ENCODE data around the gene TMCC1.

Gene TMCC1

GRCh38 chr3:129617381-129618185, 275.9 kb downstream of the TMCC1 start:
- no peak for TF ChIP-seq CTCF (conservative IDR thresholded peaks at IDR 0.05; ENCODE audit: low read depth)
- POLR2A ChIA-PET (ENCODE audit: low non-redundant PET): interaction anchor here (0.6 kb wide), 1 partner anchor 13 kb away, joined by 4 read pairs; no protein-coding TSS in a partner anchor
- CTCF ChIA-PET: interaction anchor here (0.6 kb wide), 1 partner anchor 89 kb away, joined by 4 read pairs; no protein-coding TSS in a partner anchor
- no peak overlapping the region for H3K27ac ChIP-seq
- no peak for DNase-seq (ENCODE audit: low spot score)

- CTCF ChIA-PET: no interaction called here
Observed at GRCh38 chr3:129616713-129617112, 276.8 kb downstream of the TMCC1 start.

GRCh38 chr3:129616291-129616690, 277.2 kb downstream of the TMCC1 start:
- ChIA-PET CTCF (interaction anchor here (0.7 kb wide), 1 partner anchor 90 kb away, joined by 4 read pairs; no protein-coding TSS in a partner anchor), POLR2A (ENCODE audit: low non-redundant PET) (no interaction called here)
- no peak for TF ChIP-seq CTCF (conservative IDR thresholded peaks at IDR 0.05; ENCODE audit: low read depth)
- H3K27ac ChIP-seq: no peak overlapping the region
- DNase-seq (ENCODE audit: low spot score): no peak

More at GRCh38 chr3:129616713-129617112, 276.8 kb downstream of the TMCC1 start:
- POLR2A ChIA-PET (ENCODE audit: low non-redundant PET): no interaction called here
- H3K27ac ChIP-seq: no peak overlapping the region
- TF ChIP-seq CTCF (conservative IDR thresholded peaks at IDR 0.05; ENCODE audit: low read depth): no peak
- no peak for DNase-seq (ENCODE audit: low spot score)

- TF ChIP-seq CTCF (conservative IDR thresholded peaks at IDR 0.05; ENCODE audit: low read depth): no peak
- ChIA-PET POLR2A (ENCODE audit: low non-redundant PET) (no interaction called here), CTCF (interaction anchor here (0.7 kb wide), 1 partner anchor 89 kb away, joined by 4 read pairs; no protein-coding TSS in a partner anchor)
- no peak for DNase-seq (ENCODE audit: low spot score)
- H3K27ac ChIP-seq: no peak overlapping the region
Observed at GRCh38 chr3:129615751-129616281, 277.7 kb downstream of the TMCC1 start.

- TF ChIP-seq CTCF (conservative IDR thresholded peaks at IDR 0.05; ENCODE audit: low read depth): no peak
- CTCF ChIA-PET: no interaction called here
Observed at GRCh38 chr3:129614927-129615363, 278.6 kb downstream of the TMCC1 start.

GRCh38 chr3:129614435-129614834, 279.1 kb downstream of the TMCC1 start:
- TF ChIP-seq CTCF (conservative IDR thresholded peaks at IDR 0.05; ENCODE audit: low read depth): no peak
- DNase-seq (ENCODE audit: low spot score): no peak
- ChIA-PET POLR2A (ENCODE audit: low non-redundant PET) (no interaction called here), CTCF (no interaction called here)
- no peak overlapping the region for H3K27ac ChIP-seq

More at GRCh38 chr3:129614927-129615363, 278.6 kb downstream of the TMCC1 start:
- POLR2A ChIA-PET (ENCODE audit: low non-redundant PET): no interaction called here
- DNase-seq (ENCODE audit: low spot score): no peak
- H3K27ac ChIP-seq: no peak overlapping the region

Data from RWPE1 (cell line).